GM18907 (cell line): ENCODE measurements around the gene TMEM255B.
"Not testable (repeated sequence)": the region's sequence is repeated elsewhere in the genome, so short reads cannot be mapped to it uniquely, and the experiment has no call there.

Experiments
- ATAC-seq: cut with Tn5 transposase; IDR thresholded peaks from one replicate; pipeline ENCODE4 v1.9.1; 2021; ENCODE audit warnings: mild to moderate bottlenecking, moderate library complexity; ENCODE audit not compliant: unreplicated experiment

The TMEM255B gene

GRCh38 chr13:113830426-113830950 lies 71.5 kb downstream of the TMEM255B start:
- not testable (repeated sequence) for ATAC-seq

- no peak for ATAC-seq
These were observed 72.0 kb downstream of the TMEM255B start for GRCh38 chr13:113831061-113831460.

- no peak for ATAC-seq
These were observed 73.2 kb downstream of the TMEM255B start for GRCh38 chr13:113832205-113832604.

GRCh38 chr13:113832631-113833030 lies 73.6 kb downstream of the TMEM255B start:
- ATAC-seq = no peak

- ATAC-seq = no peak
These were observed 74.2 kb downstream of the TMEM255B start for GRCh38 chr13:113833111-113833830.

- ATAC-seq = not testable (repeated sequence)
These were observed 75.0 kb downstream of the TMEM255B start for GRCh38 chr13:113834006-113834405.

GRCh38 chr13:113834496-113835200 lies 75.6 kb downstream of the TMEM255B start:
- ATAC-seq = no peak

GRCh38 chr13:113835461-113836270 lies 76.6 kb downstream of the TMEM255B start:
- ATAC-seq = no peak

GRCh38 chr13:113836768-113837559 lies 77.9 kb downstream of the TMEM255B start:
- no peak for ATAC-seq

- ATAC-seq = no peak
These were observed 78.7 kb downstream of the TMEM255B start for GRCh38 chr13:113837560-113838355.

- ATAC-seq = no peak
These were observed 79.7 kb downstream of the TMEM255B start for GRCh38 chr13:113838711-113839201.

- no peak for ATAC-seq
These were observed 80.6 kb downstream of the TMEM255B start for GRCh38 chr13:113839536-113840204.

GRCh38 chr13:113840541-113841352 lies 81.7 kb downstream of the TMEM255B start:
- no peak for ATAC-seq

- ATAC-seq = no peak
These were observed 82.3 kb downstream of the TMEM255B start for GRCh38 chr13:113841353-113841650.

GRCh38 chr13:113842336-113843062 lies 83.5 kb downstream of the TMEM255B start:
- no peak for ATAC-seq

- ATAC-seq = no peak
These were observed 84.1 kb downstream of the TMEM255B start for GRCh38 chr13:113843063-113843654.

- ATAC-seq = no peak
These were observed 85.0 kb downstream of the TMEM255B start for GRCh38 chr13:113843864-113844556.
